Brain microvascular endothelial cell (primary cell): ENCODE data around the gene IL16.

Experiments used
- DNase-seq: peaks from one replicate; pipeline ENCODE4 v3.0.0-alpha.2; 2020
- H3K27ac ChIP-seq: fragments of 250-450 bp; sonication (Bioruptor Pico); 2 replicates; pipeline ENCODE4 v1.5.1; 2020; ENCODE audit warnings: mild to moderate bottlenecking, moderate library complexity
- H3K27me3 ChIP-seq: fragments of 250-450 bp; sonication (Bioruptor Pico); replicated peaks from 2 replicates; pipeline ENCODE4 v1.5.1; 2020; ENCODE audit warnings: mild to moderate bottlenecking
- H3K36me3 ChIP-seq: fragments of 250-450 bp; sonication (Bioruptor Pico); replicated peaks from 2 replicates; pipeline ENCODE4 v1.5.1; 2020; ENCODE audit warnings: mild to moderate bottlenecking
- H3K4me3 ChIP-seq: 2 replicates; pipeline ENCODE4 v1.5.1; 2011; ENCODE audit warnings: low read depth, mild to moderate bottlenecking, control low read depth, low read length, moderate library complexity
- in situ Hi-C: cut with HindIII; loops from 2 replicates; pipeline ENCODE4 v1.10.0; 2017; ENCODE audit warnings: low sequenced_read_pairs, low pct_ligation_motif_present
- TF ChIP-seq, protein P1 (sequence below): IDR thresholded peaks from 2 replicates; pipeline ENCODE4 v1.5.1; 2011; ENCODE audit warnings: low read depth, mild to moderate bottlenecking, moderate library complexity, low read length, control low read depth, inconsistent platforms; ENCODE audit errors: missing control alignments

The IL16 gene

DNA sequence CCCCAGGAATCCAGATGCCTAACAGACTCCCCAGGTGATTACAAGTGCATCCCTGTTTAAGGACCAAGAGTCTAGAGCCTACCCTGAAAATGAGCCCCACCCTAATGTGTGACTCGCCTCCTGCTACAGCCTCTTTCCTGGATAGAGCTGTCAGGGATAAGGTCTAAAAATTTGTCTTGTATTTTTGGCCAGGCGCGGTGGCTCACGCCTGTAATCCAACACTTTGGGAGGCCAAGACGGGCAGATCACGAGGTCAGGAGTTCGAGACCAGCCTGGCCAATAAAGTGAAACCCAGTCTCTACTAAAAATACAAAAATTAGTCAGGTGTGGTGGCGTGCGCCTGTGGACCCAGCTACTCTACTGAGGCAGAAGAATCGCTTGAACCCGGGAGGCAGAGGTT, 166.1 kb downstream of the IL16 start:
- H3K4me3 ChIP-seq = no peak overlapping the region
- H3K27me3 ChIP-seq = no peaks in the 10 kb centered on the region
- no peak for DNase-seq
- in situ Hi-C loops = no loop called here
- H3K27ac ChIP-seq = no peak overlapping the region
- TF ChIP-seq, protein P1, sequence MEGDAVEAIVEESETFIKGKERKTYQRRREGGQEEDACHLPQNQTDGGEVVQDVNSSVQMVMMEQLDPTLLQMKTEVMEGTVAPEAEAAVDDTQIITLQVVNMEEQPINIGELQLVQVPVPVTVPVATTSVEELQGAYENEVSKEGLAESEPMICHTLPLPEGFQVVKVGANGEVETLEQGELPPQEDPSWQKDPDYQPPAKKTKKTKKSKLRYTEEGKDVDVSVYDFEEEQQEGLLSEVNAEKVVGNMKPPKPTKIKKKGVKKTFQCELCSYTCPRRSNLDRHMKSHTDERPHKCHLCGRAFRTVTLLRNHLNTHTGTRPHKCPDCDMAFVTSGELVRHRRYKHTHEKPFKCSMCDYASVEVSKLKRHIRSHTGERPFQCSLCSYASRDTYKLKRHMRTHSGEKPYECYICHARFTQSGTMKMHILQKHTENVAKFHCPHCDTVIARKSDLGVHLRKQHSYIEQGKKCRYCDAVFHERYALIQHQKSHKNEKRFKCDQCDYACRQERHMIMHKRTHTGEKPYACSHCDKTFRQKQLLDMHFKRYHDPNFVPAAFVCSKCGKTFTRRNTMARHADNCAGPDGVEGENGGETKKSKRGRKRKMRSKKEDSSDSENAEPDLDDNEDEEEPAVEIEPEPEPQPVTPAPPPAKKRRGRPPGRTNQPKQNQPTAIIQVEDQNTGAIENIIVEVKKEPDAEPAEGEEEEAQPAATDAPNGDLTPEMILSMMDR = no peak
- H3K36me3 ChIP-seq = no peaks in the 10 kb centered on the region

DNA sequence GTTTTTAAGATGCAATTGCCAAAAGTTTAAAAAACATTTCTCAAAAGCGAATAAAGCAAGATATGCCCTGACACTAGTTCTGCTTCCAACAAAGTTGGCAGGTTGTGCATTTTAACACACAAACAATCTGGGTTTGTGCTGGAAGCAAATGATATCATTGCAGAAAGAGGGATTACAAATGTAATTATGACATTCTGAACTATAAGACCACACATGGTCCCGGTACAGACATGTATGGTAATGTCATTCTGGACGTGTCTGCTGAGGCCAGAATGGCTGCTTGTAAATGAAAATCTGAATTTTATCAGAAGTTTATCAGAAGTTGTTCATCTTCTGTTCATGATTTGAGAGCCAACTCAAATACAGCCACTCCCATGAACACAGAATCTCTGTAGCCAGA, 166.6 kb downstream of the IL16 start:
- Histone ChIP-seq H3K4me3 (no peak overlapping the region), H3K27ac (no peak overlapping the region), H3K27me3 (no peaks in the 10 kb centered on the region), H3K36me3 (no peaks in the 10 kb centered on the region)
- TF ChIP-seq, protein P1 = no peak
- no peak for DNase-seq
- in situ Hi-C loops = no loop called here
